CD14-positive monocyte (primary cell): ENCODE measurements around the gene ATP5IF1. TPM values are rescaled to one million over a fixed set of nuclear protein-coding genes. Genes with fewer than 3 reads are reported as not detected.

Experiments
- DNase-seq, 3 donors: peaks; one replicate each; pipeline ENCODE4 v3.0.0-alpha.2; 2011 to 2022
- H2AFZ ChIP-seq: 2 replicates; pipeline ENCODE4 v1.6.0; 2012; ENCODE audit warnings: mild to moderate bottlenecking, low read depth, low read length, inconsistent platforms; ENCODE audit not compliant: insufficient read depth, poor library complexity, severe bottlenecking
- H3K27ac ChIP-seq, 2 donors: 1 replicate in 1 of 2; 2 replicates in 1 of 2; pipeline ENCODE4 v1.5.1; 2012 to 2013; ENCODE audit warnings: low read length in 2 of 2, control low read depth in 1 of 2, inconsistent platforms in 1 of 2, low read depth in 1 of 2, mild to moderate bottlenecking in 1 of 2
- H3K27me3 ChIP-seq, 2 donors: one replicate each; pipeline versions ENCODE4 v1.6.0 to v1.6.1; 2011 to 2013; ENCODE audit warnings: low read length in 2 of 2; ENCODE audit not compliant: control insufficient read depth in 2 of 2, insufficient read depth in 2 of 2
- H3K36me3 ChIP-seq, 2 donors: replicated peaks in 1 of 2; 1 replicate in 1 of 2; 2 replicates in 1 of 2; pipeline versions ENCODE4 v1.5.1 to v1.6.1; 2012 to 2013; ENCODE audit warnings: low read length in 2 of 2, control low read depth in 1 of 2, inconsistent platforms in 1 of 2, mild to moderate bottlenecking in 1 of 2; ENCODE audit not compliant: insufficient read depth in 2 of 2, control insufficient read depth in 1 of 2
- H3K4me1 ChIP-seq, 2 donors: 1 replicate in 1 of 2; 2 replicates in 1 of 2; pipeline versions ENCODE4 v1.5.1 to v1.6.1; 2012 to 2013; ENCODE audit warnings: low read length in 2 of 2, control low read depth in 1 of 2, inconsistent platforms in 1 of 2, mild to moderate bottlenecking in 1 of 2, moderate library complexity in 1 of 2; ENCODE audit not compliant: insufficient read depth in 2 of 2, control insufficient read depth in 1 of 2
- H3K4me2 ChIP-seq: replicated peaks from 2 replicates; pipeline ENCODE3; 2012; ENCODE audit warnings: low read length, moderate library complexity, mild to moderate bottlenecking; ENCODE audit not compliant: poor library complexity, severe bottlenecking; ENCODE audit errors: extremely low read depth
- H3K4me3 ChIP-seq, 3 experiments: fragments of 200-600 bp in 1 of 3; sonication (generic) in 1 of 3; replicated peaks in 1 of 3; 1 replicate in 2 of 3; 2 replicates in 1 of 3; pipeline ENCODE4 v1.5.1; 2011 to 2013; ENCODE audit warnings: low read length in 3 of 3, mild to moderate bottlenecking in 3 of 3, control low read depth in 2 of 3, low read depth in 2 of 3, inconsistent platforms in 1 of 3, moderate library complexity in 1 of 3
- H3K79me2 ChIP-seq: 2 replicates; pipeline ENCODE4 v1.6.0; 2012; ENCODE audit warnings: mild to moderate bottlenecking, control low read depth, inconsistent platforms, low read length, moderate library complexity; ENCODE audit not compliant: insufficient read depth
- H3K9ac ChIP-seq: 2 replicates; pipeline ENCODE4 v1.6.0; 2017; ENCODE audit warnings: low read length, mild to moderate bottlenecking; ENCODE audit not compliant: insufficient read depth, poor library complexity, severe bottlenecking
- H3K9me3 ChIP-seq, 2 donors: replicated peaks in 1 of 2; 1 replicate in 1 of 2; 2 replicates in 1 of 2; pipeline versions ENCODE4 v1.5.1 to v1.6.1; 2012 to 2013; ENCODE audit warnings: low read length in 2 of 2, control low read depth in 1 of 2; ENCODE audit not compliant: control insufficient read depth in 1 of 2, insufficient read depth in 1 of 2
- H4K20me1 ChIP-seq: 2 replicates; pipeline ENCODE4 v1.6.0; 2012; ENCODE audit warnings: mild to moderate bottlenecking, low read length, control low read depth, moderate library complexity; ENCODE audit not compliant: insufficient read depth
- H3K27ac Mint-ChIP-seq, 7 donors: one replicate each; pipeline ENCODE4 v1.8.0; 2020; ENCODE audit warnings: mild to moderate bottlenecking in 7 of 7, mixed read lengths in 7 of 7, moderate library complexity in 6 of 7, inconsistent platforms in 2 of 7
- H3K27me3 Mint-ChIP-seq, 3 donors: one replicate each; pipeline ENCODE4 v1.8.0; 2021 to 2022; ENCODE audit warnings: low read depth in 3 of 3, mild to moderate bottlenecking in 3 of 3, mixed read lengths in 3 of 3, moderate library complexity in 3 of 3, inconsistent platforms in 1 of 3
- H3K36me3 Mint-ChIP-seq, 2 donors: one replicate each; pipeline ENCODE4 v1.8.0; 2020; ENCODE audit warnings: mixed read lengths in 2 of 2, inconsistent platforms in 1 of 2, mild to moderate bottlenecking in 1 of 2
- H3K4me1 Mint-ChIP-seq: one replicate; pipeline ENCODE4 v1.8.0; 2020; ENCODE audit warnings: mild to moderate bottlenecking, mixed read lengths
- H3K4me3 Mint-ChIP-seq, 2 donors: one replicate each; pipeline ENCODE4 v1.8.0; 2020; ENCODE audit warnings: mild to moderate bottlenecking in 2 of 2, mixed read lengths in 2 of 2, moderate library complexity in 1 of 2
- H3K9me3 Mint-ChIP-seq, 7 donors: one replicate each; pipeline ENCODE4 v1.8.0; 2020 to 2022; ENCODE audit warnings: mixed read lengths in 7 of 7, mild to moderate bottlenecking in 6 of 7, moderate library complexity in 6 of 7, inconsistent platforms in 2 of 7
- CTCF ChIP-seq: fragments of 200-600 bp; IDR thresholded peaks from one replicate; pipeline ENCODE4 v1.8.0; 2022; ENCODE audit warnings: antibody characterized with exemption, mild to moderate bottlenecking
- WGBS: methylation state at CpG from one replicate; pipeline ENCODE4 v1.1.5; 2013; ENCODE audit warnings: missing lambda C conversion rate; ENCODE audit not compliant: insufficient coverage; 5-methylcytosine and 5-hydroxymethylcytosine counted together
- intact Hi-C, 2 donors: fragments of 100-400 bp; cut with micrococcal nuclease; formaldehyde crosslinking; loops; one replicate each; pipeline versions ENCODE4 v1.15.0 to v1.15.1; 2023
- polyA plus RNA-seq, 3 donors: library from polyadenylated mRNA; depleted of rRNA in 1 of 3; unstranded in 2 of 3; stranded (reverse) in 1 of 3; fragments of 300-500 nt in 2 of 3; fragments of >200 nt in 1 of 3; fragmentation: Illumina TruSeq in 2 of 3; gene quantifications; 1 replicate in 2 of 3; 2 replicates in 1 of 3; pipeline ENCODE4 v1.2.3, GENCODE V29; 2012 to 2021

The ATP5IF1 gene
- polyA plus RNA-seq, 3 donors, result 118 to 339 (median 296) TPM

- H3K9ac ChIP-seq, result peak within 1 kb of the TSS; percentile 90
- peak; percentile 99 to 100 (median 100) for DNase-seq
- H3K9me3 ChIP-seq, result no peaks in the 10 kb centered on the region
- H3K79me2 ChIP-seq, result peaks cover 26% of the 10 kb centered on the region
- peaks cover 33% of the 10 kb centered on the region for H4K20me1 ChIP-seq
- H2AFZ ChIP-seq, result peak within 1 kb of the TSS; percentile 87
- peak within 1 kb of the TSS; percentile 80 to 81 for H3K4me3 Mint-ChIP-seq
- intact Hi-C loops, result loop anchor here in 1 of 2 donors (5.0 to 10.0 kb wide), 2 partner anchors 248 to 475 kb away; partner anchors contain the start of genes RCC1 and YTHDF2
- H3K4me1 ChIP-seq, result peaks cover 23 to 24% of the 10 kb centered on the region in 2 donors
- peaks cover 26% of the 10 kb centered on the region for H3K4me1 Mint-ChIP-seq
- H3K27me3 Mint-ChIP-seq, result peaks cover 15 to 22% (median 16%) of the 10 kb centered on the region in 3 donors
- peaks cover 2 to 14% of the 10 kb centered on the region in 2 donors for H3K27me3 ChIP-seq
- H3K4me3 ChIP-seq, result peak within 1 kb of the TSS; percentile 84 to 96 (median 96)
- H3K27ac Mint-ChIP-seq, result peak within 1 kb of the TSS; percentile 95 to 99 (median 96)
- peak within 1 kb of the TSS; percentile 90 for H3K4me2 ChIP-seq
- peaks cover 5 to 12% of the 10 kb centered on the region in 2 donors for H3K36me3 Mint-ChIP-seq
- no peaks in the 10 kb centered on the region for H3K36me3 ChIP-seq
- peak within 1 kb of the TSS; percentile 88 to 92 for H3K27ac ChIP-seq
- TF ChIP-seq CTCF, result no peak
- H3K9me3 Mint-ChIP-seq, result peaks cover 0 to 3% (median 0%) of the 10 kb centered on the region in 7 donors
- under 1% methylated on average over 76 of the region's 76 CpGs for WGBS
Measured at GRCh38 chr1:28259252-28259933, 23.5 kb downstream of the ATP5IF1 start, which contains the start of gene SESN2. Gene SESN2, plus strand, starts transcription at chr1:28259518. Its CDS starts 330 bp downstream, at chr1:28259848.

DNA sequence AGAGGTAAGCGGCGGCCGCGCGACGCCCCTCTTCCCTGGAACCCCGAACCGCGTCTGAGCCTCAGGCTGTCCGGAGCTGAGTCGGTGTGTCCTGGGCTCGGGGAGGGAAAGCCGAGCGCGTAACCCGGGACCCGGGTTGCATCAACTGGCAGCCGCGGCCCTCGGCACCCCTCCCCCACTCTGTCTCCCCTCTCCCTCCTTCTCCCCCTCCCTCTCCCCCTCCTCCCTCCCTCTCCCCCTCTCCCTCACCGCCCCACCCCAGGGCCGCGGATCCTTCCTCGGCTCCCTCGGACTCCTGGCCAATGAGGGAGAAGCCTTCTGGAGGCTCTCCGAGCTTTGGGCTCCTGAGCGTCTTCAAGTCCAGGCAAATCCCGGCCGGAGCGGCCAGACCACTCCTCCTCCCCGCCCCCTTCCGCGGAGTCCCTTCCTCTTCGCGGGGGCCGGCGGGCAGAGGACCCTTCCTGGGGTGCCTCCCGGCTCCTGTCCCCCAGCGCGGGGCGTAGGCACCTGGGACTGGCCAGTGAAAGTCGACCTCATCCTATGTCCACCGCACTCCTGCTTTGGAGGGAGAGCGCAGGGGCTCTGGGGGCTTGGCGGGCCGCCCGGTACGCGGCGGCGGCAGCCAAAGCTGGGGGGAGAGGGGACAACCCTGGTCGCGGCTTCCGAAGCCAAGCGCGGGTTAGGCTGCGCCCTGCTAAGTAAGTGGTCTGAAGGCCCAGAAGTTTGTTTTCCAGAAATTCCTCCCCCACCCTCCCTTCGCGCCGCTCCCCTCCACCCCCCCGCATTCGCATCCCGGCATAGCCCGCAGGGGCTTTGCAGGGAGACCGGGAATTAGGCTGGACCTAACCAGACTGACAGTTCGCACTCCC is 24.2 kb downstream of the ATP5IF1 start:
- no peaks in the 10 kb centered on the region for H3K9me3 ChIP-seq
- Mint-ChIP-seq H3K36me3 (peaks cover 5 to 12% of the 10 kb centered on the region in 2 donors), H3K27me3 (peaks cover 13 to 22% (median 15%) of the 10 kb centered on the region in 3 donors), H3K4me1 (peaks cover 26% of the 10 kb centered on the region), H3K27ac (peak overlapping the region in 1 of 7 donors; percentile 53), H3K4me3 (peak overlapping the region; percentile 66 to 80), H3K9me3 (peaks cover 0 to 3% (median 0%) of the 10 kb centered on the region in 7 donors)
- H3K4me2 ChIP-seq, result peak overlapping the region; percentile 90
- H2AFZ ChIP-seq, result peak overlapping the region; percentile 87
- peaks cover 23 to 24% of the 10 kb centered on the region in 2 donors for H3K4me1 ChIP-seq
- WGBS, result 5% methylated on average over 41 of the region's 66 CpGs
- peak overlapping the region; percentile 84 to 96 (median 96) for H3K4me3 ChIP-seq
- H3K9ac ChIP-seq, result peak overlapping the region; percentile 90
- H4K20me1 ChIP-seq, result peaks cover 33% of the 10 kb centered on the region
- peak in 2 of 3 donors; percentile 26 to 28 for DNase-seq
- TF ChIP-seq CTCF, result no peak
- peaks cover 2 to 14% of the 10 kb centered on the region in 2 donors for H3K27me3 ChIP-seq
- H3K27ac ChIP-seq, result peak overlapping the region in 1 of 2 donors; percentile 84
- peaks cover 30% of the 10 kb centered on the region for H3K79me2 ChIP-seq
- no peaks in the 10 kb centered on the region for H3K36me3 ChIP-seq
- intact Hi-C loops, result loop anchor here in 1 of 2 donors (2.0 to 10.0 kb wide), 3 partner anchors 13 to 475 kb away; partner anchors contain the start of genes RCC1 and YTHDF2
